Activated naive CD4-positive, alpha-beta T cell treated with anti-CD3 and anti-CD28 coated beads, Interleukin-2, amount 50 U/mL, for 16 hours (primary cell): Measurements from ENCODE around the gene TNNT2.

Source experiments
- DNase-seq: peaks from one replicate; pipeline ENCODE4 v3.0.0-alpha.2; 2020

Gene TNNT2

DNA sequence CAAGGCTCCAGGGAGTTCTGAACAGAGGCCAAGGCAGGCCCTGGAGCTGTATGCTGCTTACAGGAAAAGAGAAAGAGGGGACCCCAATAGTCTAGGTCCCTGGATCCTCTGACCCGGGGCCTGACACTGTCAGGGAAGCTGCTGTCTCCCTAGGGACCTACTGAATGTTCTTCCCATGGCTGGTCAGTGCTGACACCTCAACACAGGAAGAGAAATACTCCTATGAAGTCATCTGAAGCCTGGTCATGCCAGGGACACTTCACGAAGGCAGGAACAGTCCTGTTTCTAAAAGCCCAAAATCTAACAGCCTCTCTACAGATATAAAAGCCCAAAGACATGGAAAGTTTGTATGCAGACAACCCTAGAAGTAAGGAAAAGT, 23.4 kb upstream of the TNNT2 start:
- DNase-seq: no peak

DNA sequence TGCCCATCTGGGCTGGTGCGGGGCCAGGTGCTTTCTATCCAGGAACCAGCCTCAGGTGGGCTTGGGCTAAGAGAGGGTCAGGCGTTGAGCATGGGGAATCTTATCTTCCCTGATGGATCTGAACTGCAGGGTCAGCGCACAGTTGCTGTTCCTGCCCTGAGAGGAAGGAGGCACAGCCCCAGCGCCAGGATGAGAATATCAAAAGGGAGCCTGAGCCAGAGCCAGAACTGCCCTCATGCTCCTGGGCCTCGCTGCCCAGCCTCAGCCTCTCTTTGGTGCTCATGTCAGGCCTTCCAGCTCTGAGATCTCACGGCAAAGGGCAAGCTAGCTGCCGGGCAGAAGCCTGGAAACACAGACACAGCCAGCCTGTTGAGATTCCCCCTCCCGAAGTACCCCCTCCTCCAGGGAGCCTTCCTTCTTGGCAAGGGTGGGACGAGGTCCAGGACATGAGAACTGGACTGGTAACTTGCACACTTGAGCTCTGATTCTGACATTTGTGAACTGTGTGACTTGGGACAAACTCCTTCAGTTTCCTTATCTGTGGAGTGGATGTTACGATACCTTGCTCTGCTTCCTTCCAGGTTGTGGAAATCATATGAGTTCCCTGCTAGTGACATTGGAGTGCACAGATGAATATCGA, 22.9 kb upstream of the TNNT2 start:
- no peak for DNase-seq

DNA sequence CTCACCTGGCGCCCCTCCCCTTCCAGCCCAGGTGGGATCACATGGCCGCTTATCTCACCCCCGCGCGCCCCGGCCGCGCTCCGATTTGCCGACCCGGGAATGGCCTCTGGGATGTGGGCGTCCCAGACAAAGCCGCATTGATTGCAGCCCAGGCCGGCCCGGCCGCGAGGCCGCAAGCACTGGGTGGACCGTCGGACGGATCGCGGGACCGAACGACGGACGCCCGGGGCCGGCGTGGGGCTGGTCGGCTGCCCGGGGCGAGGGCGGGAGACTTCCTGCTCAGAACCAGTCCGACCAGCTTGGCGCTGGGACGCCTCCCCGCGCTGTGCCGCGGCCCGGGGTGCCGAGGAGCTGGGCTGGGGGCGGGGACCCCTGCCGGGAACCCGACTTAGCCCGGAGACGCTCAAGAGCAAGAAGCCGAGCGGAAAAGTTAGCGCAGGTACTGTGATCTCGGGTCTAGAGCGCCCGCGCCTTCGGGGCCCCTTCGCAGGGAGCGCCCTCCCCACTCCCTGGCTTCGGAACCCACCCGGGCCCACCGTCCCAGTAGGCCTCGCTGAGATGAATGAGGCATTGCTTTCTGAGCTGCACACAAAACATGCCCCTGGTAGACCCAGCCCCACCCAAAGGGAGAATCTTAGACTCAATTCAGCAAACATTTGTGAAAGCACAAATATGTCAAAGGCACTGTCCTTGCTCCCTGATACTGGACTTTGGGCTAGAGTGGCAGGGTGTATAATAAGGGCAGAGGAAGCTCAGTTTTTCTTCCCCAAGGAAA, 22.1 kb upstream of the TNNT2 start:
- DNase-seq: no peak

DNA sequence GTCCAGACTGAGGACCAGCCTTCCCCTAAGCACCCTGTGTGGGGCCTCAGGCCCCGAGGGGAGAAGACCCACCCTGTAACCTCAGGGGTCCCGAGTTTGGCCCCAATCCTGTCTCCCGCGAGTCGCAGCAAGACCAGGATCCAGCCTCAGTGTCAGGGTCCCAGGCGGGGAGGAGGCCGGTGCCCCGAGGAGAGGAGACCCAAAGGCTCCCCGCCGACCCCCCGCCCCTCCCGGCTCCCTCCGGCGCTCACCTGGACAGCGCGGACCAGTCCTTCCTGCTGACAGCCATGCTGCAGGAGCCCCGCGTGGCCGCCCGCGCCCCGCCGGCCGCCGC, 21.5 kb upstream of the TNNT2 start, which contains the start of gene LAD1:
LAD1 (minus strand) TSS at position 307 of the 334 bp plus-strand sequence; CDS start at position 289, 18 bp downstream.
- no peak for DNase-seq

DNA sequence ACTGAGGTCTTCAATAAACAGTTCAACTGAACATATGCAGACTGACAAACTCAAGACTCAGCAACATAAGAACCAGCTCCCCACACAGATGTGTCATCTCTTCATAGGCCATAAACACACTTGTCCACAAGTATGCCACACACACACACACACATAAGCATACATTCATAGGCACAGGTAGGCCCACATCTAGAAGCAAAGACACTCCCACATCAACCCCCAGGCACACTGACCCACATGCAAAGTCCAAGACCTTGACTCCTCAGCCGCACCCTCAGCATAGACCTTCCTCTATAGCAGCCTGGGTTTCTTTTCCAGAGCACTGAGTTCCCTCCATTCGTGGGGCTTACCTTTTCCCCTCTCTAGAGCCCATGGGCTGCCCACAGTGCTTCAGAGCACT, 20.2 kb upstream of the TNNT2 start:
- no peak for DNase-seq

DNA sequence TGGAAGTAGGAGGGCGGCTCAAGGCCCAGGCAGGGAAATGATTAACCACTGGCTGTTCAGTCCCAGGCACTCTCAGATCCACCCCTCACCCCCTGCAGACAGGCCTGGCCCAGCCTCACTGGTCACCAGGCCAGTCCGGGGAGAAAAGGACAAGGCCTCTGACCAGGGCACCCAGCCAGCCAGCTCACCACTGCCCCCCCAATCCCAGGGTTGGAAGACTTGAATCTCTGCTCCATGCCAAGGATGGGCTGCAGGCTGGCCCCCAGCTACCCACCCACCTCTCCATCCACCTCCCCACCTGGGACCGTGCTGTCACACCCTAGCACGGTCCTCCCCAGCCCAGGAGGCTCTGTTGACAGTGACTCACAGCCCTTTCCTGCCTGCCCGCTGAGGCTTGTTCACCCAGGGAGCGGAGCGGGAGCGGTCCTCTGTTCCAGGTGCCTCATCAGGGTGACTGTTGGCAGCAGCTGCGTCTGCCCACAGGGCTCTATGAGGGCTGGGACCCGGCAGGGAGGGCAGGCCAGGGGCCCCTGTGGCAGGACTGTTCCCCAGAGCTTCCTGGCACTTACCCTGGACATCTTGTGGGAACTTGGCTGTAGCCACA, 19.5 kb upstream of the TNNT2 start:
- no peak for DNase-seq

DNA sequence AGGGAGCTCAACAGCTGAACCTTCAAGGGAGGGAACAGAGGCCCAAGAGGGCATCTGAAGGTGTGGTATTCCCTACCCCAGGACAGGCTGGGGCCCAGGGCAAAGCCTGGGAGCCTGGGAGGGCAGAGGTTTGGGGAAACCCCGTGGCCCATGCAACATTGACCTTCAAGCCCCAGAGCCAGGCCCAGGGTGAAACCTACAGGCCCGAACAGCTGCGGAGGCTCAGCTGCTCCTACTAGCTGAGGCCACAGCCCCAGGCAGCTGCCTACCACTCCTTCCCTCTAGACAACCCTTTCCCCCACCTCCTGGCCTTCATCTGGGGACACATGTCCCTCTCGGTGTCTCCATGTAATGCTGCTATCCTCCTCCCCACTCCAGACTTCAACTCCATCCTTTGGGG, 18.5 kb upstream of the TNNT2 start:
- no peak for DNase-seq

DNA sequence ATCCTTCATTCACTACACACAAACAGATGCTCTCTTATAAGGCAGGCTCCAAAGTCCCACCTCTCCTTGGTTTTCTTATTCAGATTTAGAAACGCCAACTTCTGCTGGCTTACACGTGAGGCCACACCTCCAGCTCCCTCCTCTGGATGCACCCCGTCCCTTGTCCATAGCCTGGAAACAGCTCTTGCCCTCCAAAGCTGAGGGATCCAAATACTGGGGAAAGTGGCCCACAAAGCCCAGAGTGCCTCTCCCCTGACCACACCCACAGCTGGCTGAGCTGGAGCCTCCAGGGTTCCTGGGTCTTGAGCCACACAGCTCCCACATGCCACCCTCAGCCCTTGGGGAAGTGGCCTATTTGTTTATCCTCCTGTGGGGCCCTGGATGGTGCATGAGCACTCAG, 17.1 kb upstream of the TNNT2 start:
- no peak for DNase-seq

DNA sequence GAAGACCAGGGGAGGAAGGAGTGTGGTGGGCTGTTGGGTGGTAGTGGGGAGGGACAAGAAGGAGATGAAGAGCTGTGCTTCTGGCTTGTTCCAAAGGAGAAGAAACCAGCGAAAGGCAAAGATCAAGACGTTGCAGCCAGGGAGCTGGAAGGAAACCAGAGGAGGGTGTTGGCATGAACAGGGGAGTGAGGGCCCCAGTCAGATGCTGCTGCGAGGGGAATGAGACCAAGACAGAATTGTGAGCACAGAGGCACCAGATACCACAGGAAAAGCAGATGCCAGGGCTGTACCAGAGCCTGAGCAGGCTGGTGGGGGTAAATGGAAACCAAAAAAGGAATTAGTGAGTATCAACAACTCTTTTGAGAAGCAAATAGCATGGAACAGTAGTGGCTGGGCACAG, 15.6 kb upstream of the TNNT2 start:
- DNase-seq: no peak

DNA sequence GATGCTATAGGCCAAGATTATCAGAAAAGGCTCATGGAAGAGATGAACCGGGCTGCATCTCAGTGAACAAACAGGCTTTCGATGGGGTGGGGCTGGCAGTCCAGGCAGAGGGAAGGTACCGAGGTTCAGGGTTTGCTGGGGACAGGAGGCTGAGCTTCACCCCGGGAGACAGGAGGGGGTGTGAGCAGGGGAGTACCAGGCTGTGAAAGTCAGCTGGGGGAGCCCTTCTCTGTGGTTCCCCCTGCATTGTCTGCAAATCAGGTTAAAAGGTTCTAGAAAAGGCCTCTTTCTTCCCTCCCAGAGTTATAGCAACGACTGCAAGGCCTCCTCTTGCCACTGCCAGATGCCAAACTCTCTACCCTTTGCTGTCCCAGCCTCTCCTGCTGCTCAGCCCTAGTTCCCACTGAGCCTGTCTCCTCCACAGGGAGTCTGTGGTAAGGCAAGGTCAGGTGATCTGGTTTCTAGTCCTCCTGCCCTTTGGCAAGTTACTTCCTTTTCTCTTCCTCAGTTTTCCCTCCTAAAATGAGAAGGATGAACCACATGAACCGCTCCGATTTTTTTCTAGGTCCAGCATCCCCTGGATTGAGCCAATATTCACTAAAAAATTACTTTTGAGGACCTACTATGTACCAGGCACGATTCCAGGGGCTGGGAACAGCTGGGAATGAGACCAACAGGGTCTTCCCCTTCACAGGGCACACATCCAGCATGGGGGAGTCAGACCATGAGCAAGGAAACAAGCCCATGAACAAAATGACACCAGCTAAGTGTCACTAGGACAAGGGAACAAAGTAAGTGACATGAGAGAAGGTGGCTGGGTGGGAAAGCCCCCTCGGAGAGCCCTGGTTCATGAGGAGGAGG, 14.4 kb upstream of the TNNT2 start:
- DNase-seq: no peak

DNA sequence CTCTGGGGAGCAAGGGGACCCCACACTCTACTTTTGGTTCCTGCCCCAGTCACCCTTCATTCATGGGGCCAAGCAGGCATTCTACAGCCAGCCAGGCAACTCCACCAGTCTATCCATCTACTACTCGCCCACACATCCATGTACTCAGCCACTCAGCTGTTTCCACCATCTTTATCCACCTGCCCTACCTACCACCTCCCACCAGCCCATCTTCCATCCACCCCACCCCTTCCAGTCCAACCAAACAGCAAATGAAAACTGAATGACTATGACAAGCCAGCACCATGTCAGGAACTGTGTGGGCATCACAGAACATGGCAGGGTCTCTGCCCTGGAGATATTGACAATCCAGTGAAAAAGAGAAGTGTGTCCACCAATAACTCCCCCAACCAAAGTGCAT, 13.7 kb upstream of the TNNT2 start:
- DNase-seq: no peak

DNA sequence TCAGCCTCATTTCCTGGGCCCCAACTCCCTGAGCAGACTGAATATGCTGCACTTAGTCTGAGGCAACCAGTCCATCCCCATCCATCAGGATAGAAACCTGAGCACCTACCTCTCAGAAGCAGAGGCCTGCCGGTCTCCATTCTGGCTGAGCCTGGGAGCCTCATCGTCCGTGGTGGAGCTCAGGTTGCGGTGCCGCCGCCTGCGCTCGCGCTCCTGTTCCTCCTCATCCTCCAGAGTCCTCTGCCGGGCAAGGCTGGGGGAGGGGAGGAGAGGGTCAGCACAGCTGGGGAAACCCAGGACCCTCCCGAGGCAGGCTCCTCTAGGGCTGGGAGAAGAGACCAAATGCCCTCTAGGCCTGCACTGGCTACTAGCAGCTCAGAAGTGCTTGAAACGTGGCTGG, 11.6 kb upstream of the TNNT2 start:
- DNase-seq: no peak

DNA sequence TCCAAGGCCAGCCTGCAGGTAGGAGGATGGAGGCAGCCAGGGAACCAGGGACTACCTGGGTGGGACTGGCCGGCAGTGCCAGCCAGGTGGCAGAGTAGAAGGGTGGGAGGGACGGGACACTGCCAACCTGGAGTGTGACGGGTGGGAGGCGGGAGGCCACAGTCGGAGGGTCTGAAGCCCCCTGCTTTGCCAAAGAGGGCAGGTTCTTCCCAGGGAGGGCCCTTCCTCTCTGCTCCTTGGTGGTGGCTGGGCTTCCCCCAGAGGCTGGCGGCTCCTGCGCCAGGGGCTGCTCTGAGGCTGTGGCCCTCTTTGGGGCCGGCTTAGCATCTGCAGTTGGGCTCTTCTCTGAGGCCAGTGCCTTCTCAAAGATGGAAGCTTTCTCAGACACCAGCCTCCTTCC, 8.7 kb upstream of the TNNT2 start:
- DNase-seq: no peak

DNA sequence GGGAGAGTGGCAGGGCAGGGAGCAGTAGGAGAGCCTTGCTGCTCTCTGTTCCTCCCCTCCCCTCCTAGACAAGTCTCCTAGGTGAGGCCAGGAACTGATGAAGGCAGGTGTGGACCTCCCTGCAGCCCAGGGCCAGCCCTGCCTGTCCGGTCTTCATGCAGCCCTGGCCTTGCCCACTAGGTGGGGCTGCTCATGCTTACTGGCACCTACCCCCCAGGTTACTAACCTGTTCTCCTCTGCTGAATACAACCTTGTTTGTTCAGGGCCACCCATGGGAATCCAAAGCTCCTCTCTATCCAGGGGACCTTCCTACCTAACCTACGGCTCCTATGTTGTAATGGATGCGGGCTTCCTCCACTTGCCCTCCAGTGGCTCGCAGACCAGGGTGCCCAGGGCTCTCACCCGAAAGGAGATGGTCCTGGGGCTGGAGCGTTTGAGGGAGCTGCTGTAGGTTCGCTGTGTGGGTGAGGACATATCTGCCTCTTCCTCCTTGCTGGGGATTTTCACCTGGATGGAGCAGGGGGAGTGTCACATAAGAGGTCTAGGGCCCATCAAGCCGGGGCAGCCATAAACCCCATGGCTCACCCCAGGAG, 7.9 kb upstream of the TNNT2 start:
- peak; percentile 25 for DNase-seq

DNA sequence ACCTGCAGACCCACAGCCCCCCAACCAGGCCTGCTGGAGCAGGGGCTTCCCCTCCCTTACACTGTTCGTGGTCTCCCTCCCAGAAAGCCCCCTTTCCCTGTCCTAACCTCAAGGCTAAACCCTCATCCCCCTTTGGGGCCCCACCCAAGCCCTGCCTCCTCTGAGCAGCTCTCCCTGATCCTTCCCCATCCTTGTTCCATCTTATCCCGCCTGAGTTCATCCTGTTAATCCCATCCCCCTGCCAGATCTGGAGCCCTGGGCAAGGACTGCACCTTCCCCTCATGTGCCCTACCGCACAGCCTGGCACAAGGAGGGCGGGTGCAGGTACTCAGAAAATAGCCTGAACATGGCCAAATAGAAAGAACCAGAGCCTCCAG, 6.9 kb upstream of the TNNT2 start:
- no peak for DNase-seq

DNA sequence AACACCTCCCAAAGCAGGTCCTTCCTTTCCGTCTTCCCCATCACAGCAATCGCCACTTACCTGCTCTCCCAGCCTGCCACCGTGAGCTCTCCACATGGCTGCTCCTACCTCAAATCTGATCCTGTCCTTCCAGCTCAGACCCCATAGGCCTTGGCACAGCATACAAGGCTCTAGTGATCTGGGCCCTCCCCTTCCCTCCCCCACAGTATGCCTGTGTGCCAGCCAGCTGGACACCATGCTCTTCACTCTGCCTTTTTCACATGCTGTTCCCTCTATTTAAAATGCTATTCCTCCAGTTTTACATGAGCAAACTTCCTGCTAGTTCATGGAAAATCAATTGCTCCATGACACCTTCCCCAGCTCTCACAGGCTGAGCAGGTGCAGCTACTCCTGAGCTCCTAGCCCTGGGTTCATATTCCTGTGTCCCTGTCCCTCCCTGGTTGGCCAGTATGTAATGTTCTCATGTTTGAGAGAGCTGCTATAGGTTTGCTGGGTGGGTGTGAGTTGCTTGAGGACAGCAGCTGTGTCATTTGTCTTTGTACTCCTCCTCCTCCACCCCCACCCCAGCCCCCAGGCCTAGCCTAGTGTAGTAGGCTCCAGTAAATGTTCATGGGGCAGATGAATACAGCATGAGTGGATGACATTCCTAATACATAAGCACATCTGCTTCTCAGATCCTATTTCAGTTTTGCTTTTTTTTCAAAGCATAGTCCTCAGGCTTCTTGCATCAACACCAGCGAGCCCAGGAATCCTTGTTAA, 6.3 kb upstream of the TNNT2 start:
- no peak for DNase-seq

DNA sequence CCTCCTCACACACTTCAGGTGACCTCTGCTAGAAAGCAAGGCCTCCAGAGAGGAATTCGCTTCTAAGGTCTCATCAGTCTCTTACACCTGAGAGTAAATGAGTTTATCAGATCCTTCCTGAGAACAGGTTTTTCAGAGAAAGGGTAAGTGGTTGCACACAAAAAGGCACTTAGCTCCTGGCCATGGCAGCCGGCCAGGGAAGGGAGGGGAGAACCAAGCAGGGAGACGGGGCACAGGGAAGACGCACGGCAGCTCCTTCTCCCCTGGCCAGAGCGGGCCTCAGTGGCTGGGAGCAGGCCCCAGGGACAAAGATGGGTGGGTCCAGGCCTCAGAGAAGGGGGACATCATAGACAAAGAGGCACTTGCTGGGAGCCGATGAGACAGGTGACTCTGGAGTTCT, 3.6 kb upstream of the TNNT2 start:
- no peak for DNase-seq

DNA sequence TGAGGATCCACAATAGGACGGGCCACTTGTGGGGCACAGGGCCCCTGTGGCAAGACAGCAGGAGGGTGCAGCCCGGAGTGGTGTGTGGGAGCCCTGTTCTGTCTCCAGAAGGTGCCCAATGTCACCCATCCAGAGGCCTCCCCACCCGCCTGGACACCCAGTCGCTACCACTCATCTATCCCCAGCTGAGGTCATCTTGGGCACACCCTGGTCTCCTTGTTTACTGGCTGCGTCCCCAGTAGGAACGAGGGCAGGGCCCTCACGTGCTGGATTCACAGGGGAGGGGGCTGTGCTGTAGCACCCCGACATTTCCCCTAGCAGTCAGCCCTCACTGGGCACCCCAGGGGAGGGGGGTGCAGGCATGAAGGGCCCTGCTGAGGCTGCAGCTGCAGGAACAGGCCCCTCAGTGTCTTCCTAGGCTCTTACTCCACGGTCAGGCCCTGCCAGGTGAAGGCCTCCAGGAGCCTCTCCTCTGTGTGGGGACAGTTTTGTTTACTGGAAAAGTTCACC, 2.3 kb upstream of the TNNT2 start:
- no peak for DNase-seq

DNA sequence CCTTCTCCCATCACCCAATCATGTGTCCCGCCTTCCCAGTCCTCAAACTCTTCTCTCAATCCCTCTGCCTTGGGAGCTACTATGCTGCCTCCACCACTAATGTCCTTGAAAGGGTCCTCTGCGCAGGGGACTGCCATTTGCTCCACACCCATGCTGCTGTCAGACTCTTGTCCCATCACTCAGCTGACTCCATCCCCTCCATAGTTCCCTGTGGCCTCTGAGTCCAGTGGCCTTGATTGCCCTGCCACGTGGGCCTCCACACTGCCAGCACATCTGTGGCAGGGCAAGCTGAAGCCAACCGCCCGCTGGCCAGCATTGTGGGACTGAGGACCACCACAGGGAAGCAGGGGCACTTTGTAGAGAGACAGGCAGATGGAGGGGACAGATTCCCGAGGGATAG, 1.3 kb upstream of the TNNT2 start:
- DNase-seq: no peak

DNA sequence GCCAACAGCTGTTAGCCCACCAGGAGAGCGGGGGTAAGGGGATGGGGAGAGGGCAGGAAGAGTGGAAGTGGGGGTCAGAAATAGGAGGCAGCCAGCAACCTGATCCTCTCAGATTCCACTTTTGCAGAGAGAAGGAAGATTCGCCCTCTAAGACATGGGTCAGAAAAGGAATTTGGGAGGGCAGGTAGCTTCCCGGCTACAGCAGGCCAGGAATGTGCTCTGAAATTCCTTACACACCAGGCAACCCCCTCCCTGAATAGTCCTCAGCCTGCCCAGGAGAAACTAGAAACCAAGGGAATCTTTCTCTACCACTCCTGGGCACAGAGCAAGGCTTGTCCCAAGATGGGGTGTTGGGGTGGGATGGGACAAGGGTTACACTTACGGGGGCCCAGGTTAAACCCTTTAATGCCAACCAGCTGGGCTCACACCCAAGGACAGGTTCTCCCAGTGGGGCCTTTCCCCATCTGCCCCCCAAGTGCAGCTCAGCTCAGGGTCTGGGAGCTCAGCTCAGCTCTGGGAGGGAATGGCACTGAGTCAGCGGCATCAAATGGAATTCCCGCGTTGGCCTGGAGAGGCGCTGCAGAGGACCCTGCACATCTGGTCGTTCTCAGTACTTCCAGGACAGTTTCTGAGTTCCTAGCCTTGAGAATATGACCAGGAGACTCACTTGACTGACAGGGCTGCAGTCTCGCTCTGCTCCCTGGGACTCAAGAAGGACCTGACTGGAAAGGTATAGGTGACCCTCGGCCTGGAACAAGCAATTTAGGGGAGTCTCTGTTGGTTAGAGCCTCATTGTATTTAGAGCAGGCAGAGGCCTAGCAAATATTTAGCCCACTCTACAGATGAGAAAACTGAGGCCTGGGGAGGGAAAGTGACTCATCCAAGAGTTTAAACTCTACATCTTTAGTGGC, 761 bp downstream of the TNNT2 start:
- DNase-seq: no peak

DNA sequence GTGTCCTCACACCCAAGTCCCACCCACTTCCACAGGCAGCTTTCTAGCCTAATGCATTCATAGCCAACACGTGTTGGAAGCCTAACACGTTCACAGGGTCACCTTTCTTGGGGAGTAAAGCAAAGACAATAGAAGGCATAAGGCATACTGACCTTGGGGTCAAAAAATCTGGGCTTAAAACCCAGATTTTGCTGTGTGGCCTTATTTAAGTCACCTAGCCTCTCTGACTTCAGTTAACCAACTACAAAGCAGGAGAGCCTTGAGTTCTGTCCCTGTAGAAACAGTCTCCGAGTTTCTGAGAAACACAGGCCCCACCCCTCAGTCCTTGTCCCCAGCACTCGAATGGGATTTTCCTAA, 1.4 kb downstream of the TNNT2 start:
- no peak for DNase-seq
